ENCODE measurements around the gene RBM14. TPM values are rescaled to one million over a fixed set of nuclear protein-coding genes. Genes with fewer than 3 reads are reported as not detected.

Gene RBM14
- polyA plus RNA-seq, 3 donors: 21.9 to 46.7 (median 42.6) TPM

GRCh38 chr11:66568124-66568916 lies 48.1 kb upstream of the RBM14 start, which contains the start of gene CTSF:
Gene CTSF (minus strand): TSS chr11:66568606. CDS start chr11:66568486, 120 bp downstream.
- peaks cover 0 to 17% of the 10 kb centered on the region in 2 donors for H3K27me3 ChIP-seq (ENCODE audit: control insufficient read depth in 2 of 2, insufficient read depth in 2 of 2, low read length in 2 of 2)
- Mint-ChIP-seq H3K4me3 (peak within 1 kb of the TSS; percentile 64 to 87), H3K36me3 (no peaks in the 10 kb centered on the region), H3K4me1 (peaks cover 7% of the 10 kb centered on the region), H3K27me3 (ENCODE audit: low read depth in 3 of 3) (peaks cover 22 to 25% (median 23%) of the 10 kb centered on the region in 3 donors), H3K9me3 (peaks cover 0 to 5% (median 1%) of the 10 kb centered on the region in 7 donors), H3K27ac (no peak within 1 kb of the TSS)
- peak within 1 kb of the TSS; percentile 86 for H3K4me2 ChIP-seq (replicated peaks; ENCODE audit: extremely low read depth, low read length, poor library complexity, severe bottlenecking)
- peak within 1 kb of the TSS; percentile 53 for H3K9ac ChIP-seq (ENCODE audit: insufficient read depth, low read length, poor library complexity, severe bottlenecking)
- H3K27ac ChIP-seq (ENCODE audit: low read depth in 1 of 2, low read length in 2 of 2): no peak within 1 kb of the TSS
- DNase-seq: peak; percentile 56 to 66 (median 64)
- no peaks in the 10 kb centered on the region for H3K79me2 ChIP-seq (ENCODE audit: insufficient read depth, low read length)
- H3K36me3 ChIP-seq (replicated peaks in 1 of 2; ENCODE audit: control insufficient read depth in 1 of 2, insufficient read depth in 2 of 2, low read length in 2 of 2): no peaks in the 10 kb centered on the region
- peak within 1 kb of the TSS in 2 of 3 experiments; percentile 21 to 73 for H3K4me3 ChIP-seq (replicated peaks in 1 of 3; ENCODE audit: low read depth in 2 of 3, low read length in 3 of 3)
- H2AFZ ChIP-seq (ENCODE audit: insufficient read depth, low read depth, low read length, poor library complexity, severe bottlenecking): peak within 1 kb of the TSS; percentile 89
- H3K4me1 ChIP-seq (ENCODE audit: control insufficient read depth in 1 of 2, insufficient read depth in 2 of 2, low read length in 2 of 2): peaks cover 4 to 12% of the 10 kb centered on the region in 2 donors
- TF ChIP-seq, protein P1, sequence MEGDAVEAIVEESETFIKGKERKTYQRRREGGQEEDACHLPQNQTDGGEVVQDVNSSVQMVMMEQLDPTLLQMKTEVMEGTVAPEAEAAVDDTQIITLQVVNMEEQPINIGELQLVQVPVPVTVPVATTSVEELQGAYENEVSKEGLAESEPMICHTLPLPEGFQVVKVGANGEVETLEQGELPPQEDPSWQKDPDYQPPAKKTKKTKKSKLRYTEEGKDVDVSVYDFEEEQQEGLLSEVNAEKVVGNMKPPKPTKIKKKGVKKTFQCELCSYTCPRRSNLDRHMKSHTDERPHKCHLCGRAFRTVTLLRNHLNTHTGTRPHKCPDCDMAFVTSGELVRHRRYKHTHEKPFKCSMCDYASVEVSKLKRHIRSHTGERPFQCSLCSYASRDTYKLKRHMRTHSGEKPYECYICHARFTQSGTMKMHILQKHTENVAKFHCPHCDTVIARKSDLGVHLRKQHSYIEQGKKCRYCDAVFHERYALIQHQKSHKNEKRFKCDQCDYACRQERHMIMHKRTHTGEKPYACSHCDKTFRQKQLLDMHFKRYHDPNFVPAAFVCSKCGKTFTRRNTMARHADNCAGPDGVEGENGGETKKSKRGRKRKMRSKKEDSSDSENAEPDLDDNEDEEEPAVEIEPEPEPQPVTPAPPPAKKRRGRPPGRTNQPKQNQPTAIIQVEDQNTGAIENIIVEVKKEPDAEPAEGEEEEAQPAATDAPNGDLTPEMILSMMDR (IDR thresholded peaks at IDR 0.05): no peak
- intact Hi-C loops (cut with micrococcal nuclease): no loop called here
- no peaks in the 10 kb centered on the region for H4K20me1 ChIP-seq (ENCODE audit: insufficient read depth, low read length)
- no peaks in the 10 kb centered on the region for H3K9me3 ChIP-seq (replicated peaks in 1 of 2; ENCODE audit: control insufficient read depth in 1 of 2, insufficient read depth in 1 of 2, low read length in 2 of 2)
- 4% methylated on average over 75 of the region's 77 CpGs for WGBS (ENCODE audit: insufficient coverage)

GRCh38 chr11:66569076-66569475 lies 47.4 kb upstream of the RBM14 start:
- H3K4me2 ChIP-seq (replicated peaks; ENCODE audit: extremely low read depth, low read length, poor library complexity, severe bottlenecking): no peak overlapping the region
- H3K4me3 ChIP-seq (replicated peaks in 1 of 3; ENCODE audit: low read depth in 2 of 3, low read length in 3 of 3): no peak overlapping the region
- no peaks in the 10 kb centered on the region for H3K36me3 ChIP-seq (replicated peaks in 1 of 2; ENCODE audit: control insufficient read depth in 1 of 2, insufficient read depth in 2 of 2, low read length in 2 of 2)
- H2AFZ ChIP-seq (ENCODE audit: insufficient read depth, low read depth, low read length, poor library complexity, severe bottlenecking): peak overlapping the region; percentile 89
- peaks cover 7% of the 10 kb centered on the region for H3K4me1 Mint-ChIP-seq
- no peaks in the 10 kb centered on the region for H3K79me2 ChIP-seq (ENCODE audit: insufficient read depth, low read length)
- WGBS (ENCODE audit: insufficient coverage): 94% methylated on average over 6 of the region's 7 CpGs
- peaks cover 0 to 5% (median 1%) of the 10 kb centered on the region in 7 donors for H3K9me3 Mint-ChIP-seq
- H3K4me1 ChIP-seq (ENCODE audit: control insufficient read depth in 1 of 2, insufficient read depth in 2 of 2, low read length in 2 of 2): peaks cover 4 to 12% of the 10 kb centered on the region in 2 donors
- H4K20me1 ChIP-seq (ENCODE audit: insufficient read depth, low read length): no peaks in the 10 kb centered on the region
- TF ChIP-seq, protein P1 (IDR thresholded peaks at IDR 0.05): no peak
- H3K4me3 Mint-ChIP-seq: peak overlapping the region in 1 of 2 donors; percentile 87
- peaks cover 0 to 17% of the 10 kb centered on the region in 2 donors for H3K27me3 ChIP-seq (ENCODE audit: control insufficient read depth in 2 of 2, insufficient read depth in 2 of 2, low read length in 2 of 2)
- no peak for DNase-seq
- H3K27ac Mint-ChIP-seq: no peak overlapping the region
- intact Hi-C loops (cut with micrococcal nuclease): no loop called here
- H3K27ac ChIP-seq (ENCODE audit: low read depth in 1 of 2, low read length in 2 of 2): no peak overlapping the region
- no peaks in the 10 kb centered on the region for H3K9me3 ChIP-seq (replicated peaks in 1 of 2; ENCODE audit: control insufficient read depth in 1 of 2, insufficient read depth in 1 of 2, low read length in 2 of 2)
- H3K9ac ChIP-seq (ENCODE audit: insufficient read depth, low read length, poor library complexity, severe bottlenecking): no peak overlapping the region
- H3K27me3 Mint-ChIP-seq (ENCODE audit: low read depth in 3 of 3): peaks cover 23 to 29% (median 25%) of the 10 kb centered on the region in 3 donors
- no peaks in the 10 kb centered on the region for H3K36me3 Mint-ChIP-seq

Measured in CD14-positive monocyte (primary cell).